HepG2 (cell line): Measurements from ENCODE around the gene GPBP1. TPM values are rescaled to one million over a fixed set of nuclear protein-coding genes. Genes with fewer than 3 reads are reported as not detected.

Source experiments
- CC2D1A ChIP-seq: sonication (generic); formaldehyde crosslinking; IDR thresholded peaks from 2 replicates; pipeline ENCODE4 v1.8.1; 2023; ENCODE audit warnings: mild to moderate bottlenecking, missing genetic modification reagents
- FOXC1 ChIP-seq: sonication (generic); formaldehyde crosslinking; IDR thresholded peaks from 2 replicates; pipeline ENCODE4 v1.8.0; 2022; ENCODE audit warnings: mild to moderate bottlenecking, missing genetic modification reagents, borderline replicate concordance
- HDAC6 ChIP-seq: fragments of 200-600 bp; sonication (generic); IDR thresholded peaks from 2 replicates; pipeline ENCODE4 v1.7.0; 2017; ENCODE audit warnings: mild to moderate bottlenecking, antibody characterized with exemption, low read length, low read depth
- HMG20B ChIP-seq: conservative IDR thresholded peaks from 2 replicates; pipeline ENCODE4 v1.6.1; 2016; ENCODE audit warnings: missing genetic modification reagents, missing compliant biosample characterization
- HNF4A ChIP-seq: sonication (generic); formaldehyde crosslinking; IDR thresholded peaks from 2 replicates; pipeline ENCODE4 v1.4.0; 2020; ENCODE audit warnings: missing genetic modification reagents
- HOXD1 ChIP-seq: sonication (generic); formaldehyde crosslinking; IDR thresholded peaks from 2 replicates; pipeline ENCODE4 v1.5.0; 2020; ENCODE audit warnings: missing genetic modification reagents
- KAT2B ChIP-seq: fragments of 150-350 bp; IDR thresholded peaks from 2 replicates; pipeline ENCODE4 v1.6.1; 2014; ENCODE audit warnings: low read depth, low read length, borderline replicate concordance
- MBNL3 ChIP-seq: fragments of 250-450 bp; sonication (Bioruptor Pico); conservative IDR thresholded peaks from 2 replicates; pipeline ENCODE4 v1.8.0; 2022; ENCODE audit warnings: mild to moderate bottlenecking, inconsistent platforms
- NR2F1 ChIP-seq, 2 experiments: fragments of 450-650 bp in 1 of 2; formaldehyde crosslinking in 1 of 2; IDR thresholded peaks; 2 replicates each; pipeline versions ENCODE4 v1.5.0 to v1.6.1; 2016 to 2020; ENCODE audit warnings: mild to moderate bottlenecking in 1 of 2, missing compliant biosample characterization in 1 of 2, missing genetic modification reagents in 1 of 2, moderate library complexity in 1 of 2
- NR2F2 ChIP-seq: IDR thresholded peaks from 2 replicates; pipeline ENCODE4 v1.6.1; 2012; ENCODE audit warnings: low read depth, inconsistent platforms, borderline replicate concordance
- NR3C1 ChIP-seq: sonication (generic); formaldehyde crosslinking; IDR thresholded peaks from 2 replicates; pipeline ENCODE4 v1.4.0; 2020; ENCODE audit warnings: missing genetic modification reagents
- PRMT3 ChIP-seq: sonication (generic); formaldehyde crosslinking; IDR thresholded peaks from 2 replicates; pipeline ENCODE4 v1.8.1; 2022; ENCODE audit warnings: low read depth, mild to moderate bottlenecking, moderate library complexity, missing genetic modification reagents, borderline replicate concordance
- TBL1XR1 ChIP-seq: fragments of 150-350 bp; IDR thresholded peaks from 2 replicates; pipeline ENCODE4 v1.6.1; 2014; ENCODE audit warnings: borderline replicate concordance, low read length; ENCODE audit not compliant: partially characterized antibody
- TRIM24 ChIP-seq: sonication (generic); formaldehyde crosslinking; IDR thresholded peaks from 2 replicates; pipeline ENCODE4 v1.8.0; 2022; ENCODE audit warnings: mild to moderate bottlenecking, missing genetic modification reagents
- ZBTB20 ChIP-seq: sonication (generic); formaldehyde crosslinking; IDR thresholded peaks from 2 replicates; pipeline ENCODE4 v1.8.1; 2023; ENCODE audit warnings: missing genetic modification reagents, low read depth, mild to moderate bottlenecking, borderline replicate concordance
- ZMAT3 ChIP-seq: sonication (generic); formaldehyde crosslinking; conservative IDR thresholded peaks from 2 replicates; pipeline ENCODE4 v1.7.0; 2021; ENCODE audit warnings: missing genetic modification reagents
- ZNF138 ChIP-seq: sonication (generic); formaldehyde crosslinking; IDR thresholded peaks from 2 replicates; pipeline ENCODE4 v1.5.0; 2020; ENCODE audit warnings: mild to moderate bottlenecking, low read depth, missing genetic modification reagents
- ZNF253 ChIP-seq: sonication (generic); formaldehyde crosslinking; IDR thresholded peaks from 2 replicates; pipeline ENCODE4 v1.8.0; 2022; ENCODE audit warnings: mild to moderate bottlenecking, missing genetic modification reagents, borderline replicate concordance
- ZNF260 ChIP-seq: sonication (generic); formaldehyde crosslinking; IDR thresholded peaks from 2 replicates; pipeline ENCODE4 v1.4.0; 2020; ENCODE audit warnings: missing genetic modification reagents, low read depth, mild to moderate bottlenecking, borderline replicate concordance
- ZNF333 ChIP-seq: sonication (generic); formaldehyde crosslinking; IDR thresholded peaks from 2 replicates; pipeline ENCODE4 v1.4.0; 2020; ENCODE audit warnings: mild to moderate bottlenecking, missing genetic modification reagents, borderline replicate concordance
- ZNF34 ChIP-seq: sonication (generic); formaldehyde crosslinking; IDR thresholded peaks from 2 replicates; pipeline ENCODE4 v1.4.0; 2020; ENCODE audit warnings: mild to moderate bottlenecking, missing genetic modification reagents, borderline replicate concordance
- ZNF552 ChIP-seq: sonication (generic); formaldehyde crosslinking; IDR thresholded peaks from 2 replicates; pipeline ENCODE4 v1.9.0; 2022; ENCODE audit warnings: missing genetic modification reagents, mild to moderate bottlenecking, borderline replicate concordance
- ZNF614 ChIP-seq: IDR thresholded peaks from 2 replicates; pipeline ENCODE4 v1.6.1; 2018; ENCODE audit warnings: missing biosample characterization, missing genetic modification reagents, inconsistent platforms, borderline replicate concordance
- ZNF780A ChIP-seq: sonication (generic); formaldehyde crosslinking; IDR thresholded peaks from 2 replicates; pipeline ENCODE4 v1.8.0; 2022; ENCODE audit warnings: mild to moderate bottlenecking, missing genetic modification reagents, moderate library complexity
- polyA plus RNA-seq, 8 experiments: library from polyadenylated mRNA; depleted of rRNA in 3 of 8; stranded (reverse) in 7 of 8; unstranded in 1 of 8; fragments of >200 nt; fragmentation: Illumina TruSeq in 4 of 8; extraction: Trizol in 4 of 8; gene quantifications; 2 replicates each; pipeline versions ENCODE4 v1.2.1 to v1.2.3, GENCODE V29; 2011 to 2016; ENCODE audit warnings: low read depth in 4 of 8, missing spikeins in 1 of 8, mixed read lengths in 1 of 8; ENCODE audit not compliant: insufficient read depth in 1 of 8
- total RNA-seq, 5 experiments: library from RNA; depleted of rRNA; stranded (reverse); fragments of >200 nt; fragmentation: Illumina TruSeq; extraction: Trizol; gene quantifications; 2 replicates each; pipeline ENCODE4 v1.2.3, GENCODE V29; 2016; ENCODE audit warnings: low read depth in 1 of 5
- TF ChIP-seq, protein P1 (sequence below): sonication (generic); formaldehyde crosslinking; IDR thresholded peaks from 2 replicates; pipeline ENCODE4 v1.4.0; 2020; ENCODE audit warnings: mild to moderate bottlenecking, missing genetic modification reagents
- TF ChIP-seq, protein P2 (sequence below): sonication (generic); formaldehyde crosslinking; conservative IDR thresholded peaks from 2 replicates; pipeline ENCODE4 v1.8.0; 2022; ENCODE audit warnings: low read depth, missing genetic modification reagents
- TF ChIP-seq, protein P3 (sequence below): IDR thresholded peaks from 2 replicates; pipeline ENCODE4 v1.6.1; 2016; ENCODE audit warnings: mild to moderate bottlenecking, missing biosample characterization, missing genetic modification reagents

GPBP1 gene
- total and polyA plus RNA-seq, 2 of the 13 experiments (the other 11 are each of a cell fraction or from before 2014, with no cell fraction given): 27.1 to 72.2 TPM

DNA sequence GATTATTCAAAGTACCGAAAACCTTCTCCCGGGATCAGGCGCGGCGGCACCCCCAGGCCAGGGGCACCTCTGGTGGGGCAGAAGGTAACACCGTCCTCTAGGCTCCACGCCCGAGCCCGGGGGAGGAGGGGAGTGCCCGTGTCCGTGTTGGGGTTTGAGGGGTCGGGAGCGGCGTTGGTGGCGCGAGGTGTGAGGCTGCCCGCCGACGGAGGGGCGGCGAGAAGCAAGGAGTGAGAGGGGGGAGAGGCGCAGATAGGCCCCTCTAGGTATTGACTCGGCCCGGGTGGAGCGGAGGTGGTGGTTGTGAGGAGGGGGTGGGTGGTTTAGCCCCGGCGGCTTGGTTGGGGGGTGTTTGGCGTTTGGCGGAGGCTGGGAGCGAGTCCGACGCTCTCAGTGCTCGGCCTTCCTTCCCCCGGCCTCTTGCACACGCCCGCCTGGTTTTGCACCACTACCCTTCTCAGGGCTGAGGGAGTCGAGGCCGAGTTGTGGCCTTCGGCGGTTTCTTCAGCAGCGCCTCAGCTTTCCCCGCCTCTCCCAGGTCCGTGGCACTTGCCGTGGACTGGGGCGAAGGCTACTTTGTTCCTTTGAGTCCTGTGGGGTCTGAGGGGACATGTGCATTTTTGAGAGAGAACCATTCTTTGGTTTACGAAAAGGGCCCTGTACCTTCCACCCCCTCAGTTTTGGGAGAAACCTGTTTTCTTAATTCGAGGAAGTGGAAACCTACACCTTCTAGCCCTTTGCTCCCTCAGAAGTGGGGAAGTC is 450 bp downstream of the GPBP1 start (continued):
- TF ChIP-seq ZNF253 (CRISPR knock-in tag) (no peak), KAT2B (no peak), ZNF260 (CRISPR knock-in tag) (no peak), ZBTB20 (CRISPR knock-in tag) (no peak; the same call in 1 of the 2 replicates), ZNF138 (CRISPR knock-in tag) (0 out of 2 replicates have a peak, but pooled peaks have one; percentile 15), ZMAT3 (CRISPR knock-in tag) (no peak), ZNF333 (CRISPR knock-in tag) (peak; percentile 89), HMG20B (CRISPR knock-in tag) (no peak), ZNF614 (CRISPR knock-in tag) (no peak), PRMT3 (CRISPR knock-in tag) (no peak), NR2F1 (CRISPR knock-in tag; IDR thresholded peaks at IDR 0.05) (no peak), HNF4A (CRISPR knock-in tag) (no peak), HDAC6 (no peak), TBL1XR1 (no peak), ZNF780A (no peak), CC2D1A (CRISPR knock-in tag) (no peak), NR3C1 (CRISPR knock-in tag) (no peak), NR2F2 (peak; percentile 26; the same call in 1 of the 2 replicates), HOXD1 (CRISPR knock-in tag) (0 out of 2 replicates have a peak, but pooled peaks have one; percentile 25), FOXC1 (CRISPR knock-in tag) (no peak), TRIM24 (CRISPR knock-in tag) (no peak), ZNF552 (CRISPR knock-in tag) (no peak), ZNF34 (CRISPR knock-in tag) (no peak), MBNL3 (CRISPR knock-in tag) (no peak)
- TF ChIP-seq, protein P1, sequence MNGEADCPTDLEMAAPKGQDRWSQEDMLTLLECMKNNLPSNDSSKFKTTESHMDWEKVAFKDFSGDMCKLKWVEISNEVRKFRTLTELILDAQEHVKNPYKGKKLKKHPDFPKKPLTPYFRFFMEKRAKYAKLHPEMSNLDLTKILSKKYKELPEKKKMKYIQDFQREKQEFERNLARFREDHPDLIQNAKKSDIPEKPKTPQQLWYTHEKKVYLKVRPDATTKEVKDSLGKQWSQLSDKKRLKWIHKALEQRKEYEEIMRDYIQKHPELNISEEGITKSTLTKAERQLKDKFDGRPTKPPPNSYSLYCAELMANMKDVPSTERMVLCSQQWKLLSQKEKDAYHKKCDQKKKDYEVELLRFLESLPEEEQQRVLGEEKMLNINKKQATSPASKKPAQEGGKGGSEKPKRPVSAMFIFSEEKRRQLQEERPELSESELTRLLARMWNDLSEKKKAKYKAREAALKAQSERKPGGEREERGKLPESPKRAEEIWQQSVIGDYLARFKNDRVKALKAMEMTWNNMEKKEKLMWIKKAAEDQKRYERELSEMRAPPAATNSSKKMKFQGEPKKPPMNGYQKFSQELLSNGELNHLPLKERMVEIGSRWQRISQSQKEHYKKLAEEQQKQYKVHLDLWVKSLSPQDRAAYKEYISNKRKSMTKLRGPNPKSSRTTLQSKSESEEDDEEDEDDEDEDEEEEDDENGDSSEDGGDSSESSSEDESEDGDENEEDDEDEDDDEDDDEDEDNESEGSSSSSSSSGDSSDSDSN (CRISPR knock-in tag): peak; percentile 49; the same call in 1 of the 2 replicates
- TF ChIP-seq, protein P2, sequence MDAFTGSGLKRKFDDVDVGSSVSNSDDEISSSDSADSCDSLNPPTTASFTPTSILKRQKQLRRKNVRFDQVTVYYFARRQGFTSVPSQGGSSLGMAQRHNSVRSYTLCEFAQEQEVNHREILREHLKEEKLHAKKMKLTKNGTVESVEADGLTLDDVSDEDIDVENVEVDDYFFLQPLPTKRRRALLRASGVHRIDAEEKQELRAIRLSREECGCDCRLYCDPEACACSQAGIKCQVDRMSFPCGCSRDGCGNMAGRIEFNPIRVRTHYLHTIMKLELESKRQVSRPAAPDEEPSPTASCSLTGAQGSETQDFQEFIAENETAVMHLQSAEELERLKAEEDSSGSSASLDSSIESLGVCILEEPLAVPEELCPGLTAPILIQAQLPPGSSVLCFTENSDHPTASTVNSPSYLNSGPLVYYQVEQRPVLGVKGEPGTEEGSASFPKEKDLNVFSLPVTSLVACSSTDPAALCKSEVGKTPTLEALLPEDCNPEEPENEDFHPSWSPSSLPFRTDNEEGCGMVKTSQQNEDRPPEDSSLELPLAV (CRISPR knock-in tag): no peak
- TF ChIP-seq, protein P3, sequence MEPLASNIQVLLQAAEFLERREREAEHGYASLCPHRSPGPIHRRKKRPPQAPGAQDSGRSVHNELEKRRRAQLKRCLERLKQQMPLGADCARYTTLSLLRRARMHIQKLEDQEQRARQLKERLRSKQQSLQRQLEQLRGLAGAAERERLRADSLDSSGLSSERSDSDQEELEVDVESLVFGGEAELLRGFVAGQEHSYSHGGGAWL (CRISPR knock-in tag): 0 out of 2 replicates have a peak, but pooled peaks have one; percentile 9
